Measurements from ENCODE around the gene DNAJC5. TPM values are rescaled to one million over a fixed set of nuclear protein-coding genes. Genes with fewer than 3 reads are reported as not detected.

The DNAJC5 gene
- total RNA-seq, 1 donor from 2014 or later, result 78.2 TPM

DNA sequence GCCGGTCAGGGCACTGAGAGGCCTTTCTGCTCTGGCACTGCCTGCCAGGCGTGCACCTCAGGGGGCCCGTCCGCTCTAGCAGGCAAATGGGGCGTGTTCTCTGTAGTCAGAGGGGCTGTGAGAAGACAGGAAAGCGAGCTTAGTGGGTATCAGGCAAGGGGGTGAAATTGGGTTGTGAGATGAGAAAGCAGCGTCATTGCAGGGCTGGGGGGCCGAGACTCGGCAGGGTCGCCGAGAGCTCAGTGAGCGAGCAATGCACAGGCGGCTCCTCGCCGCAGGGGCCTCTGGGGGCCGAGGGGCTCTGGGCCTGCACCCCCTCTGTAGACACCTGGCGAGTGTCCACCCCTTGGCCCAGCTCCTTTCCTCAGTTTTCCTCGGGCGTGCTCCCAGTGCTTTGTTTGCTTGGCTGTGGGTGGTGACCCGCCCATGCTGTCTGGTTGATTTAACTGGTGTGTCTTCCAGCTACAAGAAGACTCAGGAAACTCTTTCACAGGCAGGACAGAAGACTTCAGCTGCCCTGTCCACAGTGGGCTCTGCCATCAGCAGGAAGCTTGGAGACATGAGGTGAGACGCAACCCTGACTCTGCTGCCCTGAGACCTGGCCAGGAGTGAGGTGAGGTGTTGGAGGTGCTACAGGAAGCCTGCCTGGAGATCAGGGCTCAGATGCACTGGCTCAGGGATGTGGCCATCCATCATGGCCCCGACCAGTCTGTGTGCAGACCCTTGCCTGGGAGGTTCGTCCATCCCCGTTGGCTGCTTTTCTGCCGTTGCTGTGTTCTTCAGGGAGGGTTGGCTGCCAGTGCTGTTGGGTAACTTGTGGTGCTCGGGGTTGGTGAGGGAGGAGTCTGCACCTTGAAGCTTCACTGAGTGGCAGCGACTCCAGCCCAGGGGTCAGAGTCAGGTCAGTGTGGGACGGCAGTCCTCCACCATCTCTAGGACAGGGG is 12.4 kb upstream of the DNAJC5 start:
- DNase-seq (ENCODE audit: extremely low read depth, low read depth, low spot score), result no peak

DNA sequence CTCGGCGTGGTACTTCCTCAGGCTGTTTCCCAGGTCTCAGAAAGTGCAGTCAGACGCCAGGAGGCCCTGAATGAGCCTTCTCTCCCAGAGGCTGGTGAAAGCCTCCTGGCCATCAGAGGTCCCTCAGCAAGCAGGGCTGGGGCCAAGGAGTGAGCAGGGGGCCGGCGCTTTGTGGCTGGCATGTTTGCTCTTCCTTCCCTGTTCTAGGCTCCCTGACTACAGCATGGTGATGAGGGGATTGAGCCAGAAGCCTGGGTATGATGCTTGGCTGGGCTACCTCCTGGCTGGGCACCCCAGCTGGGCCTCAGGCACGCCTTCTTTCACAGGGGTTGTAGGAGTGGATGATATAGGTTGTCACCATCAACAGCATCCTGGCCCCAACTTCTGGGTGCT is 11.7 kb upstream of the DNAJC5 start:
- DNase-seq (ENCODE audit: extremely low read depth, low read depth, low spot score), result no peak

DNA sequence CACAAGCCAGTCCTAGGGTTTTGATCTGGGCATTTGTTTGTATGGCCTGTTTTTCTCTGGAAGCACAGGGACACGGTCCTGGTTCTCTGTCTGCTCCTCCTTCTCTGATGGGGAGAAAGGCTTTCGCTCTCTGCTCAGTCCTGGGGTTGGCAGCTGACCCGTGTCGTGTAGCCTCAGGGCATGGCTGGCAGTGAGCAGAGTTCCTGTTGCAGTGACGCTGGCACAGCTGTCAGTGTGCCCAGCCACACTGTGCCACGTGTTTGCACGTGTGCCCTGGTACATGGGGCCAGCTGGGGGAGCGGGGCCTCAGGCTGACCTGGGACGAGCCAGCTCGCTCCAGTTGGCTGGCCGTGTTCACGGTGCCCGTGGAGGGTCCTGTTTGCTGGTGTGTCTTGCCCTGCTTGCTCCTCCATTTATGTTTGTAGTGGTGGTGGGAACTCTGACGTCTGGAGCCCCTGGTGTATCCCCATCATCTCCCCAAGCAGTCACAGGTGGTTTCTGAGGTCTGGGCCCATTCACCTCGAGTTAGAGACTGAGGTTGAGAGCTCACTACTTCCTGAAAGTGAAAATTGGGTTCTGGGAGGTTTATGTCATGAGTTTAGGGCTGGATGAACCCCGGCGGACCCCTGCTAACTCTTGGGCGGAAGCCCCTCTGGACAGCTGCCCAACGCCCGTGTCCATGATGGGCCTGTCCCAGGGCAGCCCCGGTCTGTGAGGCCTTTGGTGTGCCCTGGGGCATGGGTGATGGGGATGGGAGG is 10.2 kb upstream of the DNAJC5 start:
- no peak for DNase-seq (ENCODE audit: extremely low read depth, low read depth, low spot score)

DNA sequence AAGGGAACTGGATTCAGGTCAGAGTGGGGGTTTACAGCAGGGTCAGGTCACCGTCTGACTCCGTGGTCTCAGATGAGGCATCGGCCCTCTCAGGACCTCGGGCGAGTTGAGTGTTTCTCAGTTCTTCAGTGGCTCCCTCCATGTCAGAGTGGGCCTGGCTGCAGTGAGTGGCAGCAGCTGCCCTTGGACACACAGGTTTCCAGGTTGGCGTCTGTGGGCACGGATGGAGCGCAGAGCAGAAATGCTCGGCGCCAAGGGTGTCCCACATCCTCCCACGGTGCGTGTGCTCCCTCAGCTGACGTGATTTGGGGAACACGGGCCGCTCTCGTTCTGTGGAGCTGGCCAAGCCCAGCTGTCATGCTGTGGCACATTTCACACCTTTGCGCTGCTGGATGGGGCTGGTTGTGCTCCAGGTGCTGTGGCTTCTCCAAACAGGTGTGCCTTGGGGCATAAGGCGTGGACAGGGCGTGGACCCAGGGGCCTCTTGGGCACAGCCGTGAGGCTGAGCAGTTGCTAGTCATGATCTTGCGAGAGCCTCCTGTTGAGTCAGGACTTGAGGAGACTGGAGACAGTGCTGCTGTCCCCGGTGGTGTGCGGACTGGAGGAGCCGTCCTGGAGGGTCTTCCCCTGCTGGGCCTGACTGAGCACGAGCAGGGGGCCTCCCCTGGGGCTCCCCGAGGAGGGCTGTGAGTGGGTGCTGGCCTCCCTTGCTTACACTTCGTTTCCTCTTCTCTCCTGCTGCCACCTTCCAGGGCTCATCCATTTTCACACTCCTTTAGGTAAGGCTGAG is 9.5 kb upstream of the DNAJC5 start:
- DNase-seq (ENCODE audit: extremely low read depth, low read depth, low spot score), result no peak

DNA sequence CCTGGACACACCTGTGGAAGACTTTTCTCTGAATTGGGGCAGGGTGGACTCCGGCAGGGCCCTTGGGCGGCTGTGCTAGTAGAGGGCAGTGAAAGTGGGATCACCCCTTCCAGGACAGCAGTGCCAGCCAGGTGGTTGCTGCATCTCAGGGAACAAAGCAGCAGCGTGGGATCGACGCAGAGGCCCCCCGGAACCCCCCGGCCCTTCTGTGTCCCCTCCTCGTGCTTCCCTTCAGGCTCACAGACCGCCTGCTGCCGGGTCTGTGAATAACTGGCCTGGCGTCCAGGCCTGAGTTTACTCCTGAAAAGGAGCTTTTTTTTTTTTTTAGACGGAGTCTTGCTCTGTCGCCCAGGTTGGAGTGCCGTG is 8.9 kb upstream of the DNAJC5 start:
- DNase-seq (ENCODE audit: extremely low read depth, low read depth, low spot score), result no peak

DNA sequence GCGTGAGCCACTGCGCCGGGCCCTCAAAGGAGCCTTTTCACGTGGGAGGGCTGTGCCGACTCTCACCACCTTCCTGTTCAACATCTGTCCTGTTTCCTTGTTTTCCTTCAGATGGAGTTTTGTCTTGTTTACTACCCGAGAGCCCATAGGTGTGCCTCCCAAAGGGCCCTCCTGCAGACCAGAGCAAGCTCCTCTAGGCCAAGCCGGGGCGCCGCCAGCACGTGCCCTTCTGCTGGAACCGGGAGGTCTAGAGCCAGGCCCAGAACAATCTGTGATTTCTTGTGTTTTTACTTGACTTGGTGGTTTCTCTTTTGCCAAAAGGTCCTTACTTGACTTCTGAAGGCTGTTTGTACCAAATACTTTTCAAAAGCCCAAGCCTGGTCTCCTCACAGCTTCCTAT is 8.0 kb upstream of the DNAJC5 start:
- no peak for DNase-seq (ENCODE audit: extremely low read depth, low read depth, low spot score)

DNA sequence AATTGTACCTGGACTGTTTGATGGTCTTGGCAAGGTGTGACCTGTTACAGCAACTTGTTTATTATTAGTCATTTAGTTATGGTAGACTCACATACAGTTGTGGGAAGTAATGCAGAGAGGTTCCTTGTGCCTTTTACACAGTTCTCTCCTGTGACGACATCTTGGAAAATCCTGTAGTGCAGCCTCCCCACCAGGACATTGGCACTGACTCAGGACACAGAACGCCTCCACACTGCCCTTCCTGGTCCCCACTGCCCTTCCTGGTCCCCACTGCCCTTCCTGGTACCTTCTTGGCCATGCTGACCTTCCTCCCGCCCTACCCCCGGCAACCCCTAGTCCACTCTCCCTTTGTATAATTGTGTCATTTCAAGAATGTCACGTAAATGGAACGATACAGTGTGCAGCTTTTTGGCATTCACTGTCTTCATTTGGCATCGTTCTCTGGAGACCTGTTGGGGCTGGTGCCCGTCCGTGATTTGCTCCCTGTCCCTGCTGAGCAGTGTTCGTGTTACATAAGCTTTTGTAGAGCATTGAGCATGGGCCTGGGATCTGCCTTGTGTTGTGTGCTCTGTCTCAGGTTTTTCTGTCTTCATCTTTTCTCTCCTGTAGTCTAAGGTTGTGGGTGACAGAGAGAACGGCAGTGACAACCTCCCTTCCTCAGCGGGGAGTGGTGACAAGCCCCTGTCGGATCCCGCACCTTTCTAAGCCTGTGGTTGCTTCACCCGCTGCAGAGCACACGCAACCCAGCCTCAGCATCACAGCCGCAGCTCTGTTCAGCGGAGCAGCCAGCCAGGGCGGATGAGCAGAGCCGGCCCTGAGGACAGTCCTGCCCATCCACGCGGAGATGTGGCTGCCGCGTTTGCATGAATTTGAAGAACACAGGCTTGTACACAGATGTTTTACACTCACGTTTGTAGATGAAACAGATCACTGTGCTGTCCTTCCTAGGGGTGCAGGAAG is 5.4 kb upstream of the DNAJC5 start:
- DNase-seq (ENCODE audit: extremely low read depth, low read depth, low spot score), result no peak

DNA sequence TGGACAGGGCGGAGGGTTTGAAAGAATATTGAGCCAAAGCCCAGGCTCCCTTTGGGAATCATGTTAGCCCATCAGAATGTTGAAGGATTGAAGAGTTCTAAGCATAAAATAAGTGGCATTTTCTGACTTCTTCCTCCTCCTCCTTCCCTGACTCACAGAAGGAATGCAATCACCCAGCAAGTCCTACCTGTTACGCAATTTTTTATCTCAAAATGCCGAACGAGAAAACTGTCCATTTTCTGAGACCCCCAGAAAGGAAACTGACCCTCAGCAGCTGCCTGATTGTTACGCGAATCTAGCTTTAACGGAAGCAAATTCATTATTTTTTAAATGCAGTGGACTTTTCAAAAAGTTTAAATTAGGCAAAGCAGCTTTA is 4.7 kb upstream of the DNAJC5 start:
- DNase-seq (ENCODE audit: extremely low read depth, low read depth, low spot score), result no peak

DNA sequence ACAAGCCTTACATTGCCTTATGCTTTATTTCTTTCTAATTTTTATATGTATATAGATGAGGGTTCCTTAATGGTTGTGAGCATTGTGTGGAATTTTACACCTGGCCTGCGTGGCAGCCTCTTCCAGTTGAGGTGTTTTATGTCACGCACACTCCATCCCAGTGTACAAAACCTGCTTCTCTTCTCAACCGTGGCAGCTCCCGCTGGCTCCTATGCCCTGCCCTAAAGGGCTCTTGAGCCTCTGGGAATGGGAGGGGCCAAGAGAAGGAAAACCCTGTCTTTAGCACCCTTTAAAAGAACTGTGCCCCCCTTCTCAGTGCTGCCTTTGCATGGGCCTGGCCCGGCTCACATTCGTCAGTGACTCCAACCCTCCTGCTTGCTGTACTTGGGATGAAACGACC is 4.3 kb upstream of the DNAJC5 start:
- DNase-seq (ENCODE audit: extremely low read depth, low read depth, low spot score), result no peak

DNA sequence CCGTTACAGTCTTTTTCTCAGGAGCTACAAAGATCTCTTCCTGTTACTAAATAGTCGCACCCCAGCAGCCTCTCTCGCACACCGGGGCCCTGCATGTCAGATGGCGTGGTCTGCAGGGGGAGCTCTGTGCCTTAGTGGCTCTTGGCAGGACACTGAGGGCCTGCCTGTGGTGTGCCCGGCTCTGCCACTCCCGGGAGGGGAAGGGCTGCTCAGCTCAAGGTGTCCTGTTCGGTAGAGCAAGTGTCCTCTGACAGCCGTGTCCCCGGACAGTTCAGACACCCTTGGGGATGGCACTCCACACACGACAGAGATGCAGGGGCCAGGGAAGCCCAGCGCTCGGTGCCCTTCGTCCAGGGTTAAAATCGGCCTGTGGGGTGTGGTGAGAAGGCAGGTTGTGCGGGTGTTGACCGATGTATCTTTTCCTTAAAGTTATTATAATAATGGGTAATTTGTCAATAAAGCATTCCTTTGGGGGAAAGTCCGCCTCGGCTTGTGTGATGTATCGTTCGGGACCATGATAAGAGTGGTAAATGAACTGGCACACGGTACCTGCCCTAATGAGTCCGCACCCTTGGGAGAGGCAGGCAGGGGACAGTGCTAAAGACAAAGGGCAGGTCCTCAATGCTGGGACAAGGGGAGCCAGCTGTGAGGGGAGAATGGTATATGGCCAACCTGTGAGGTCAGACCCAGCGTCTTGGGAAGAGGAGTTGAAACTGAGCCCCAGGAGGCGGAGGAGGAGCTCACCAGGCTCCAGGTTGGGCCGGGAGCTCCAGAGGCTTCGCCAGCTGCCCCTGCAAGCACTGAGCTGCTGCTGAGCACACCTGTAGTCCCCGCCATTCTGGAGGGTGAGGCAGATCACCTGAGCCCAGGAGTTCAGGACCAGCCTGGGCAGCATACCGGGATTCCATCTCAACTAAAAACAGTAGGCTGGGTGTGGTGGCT is 3.6 kb upstream of the DNAJC5 start:
- DNase-seq (ENCODE audit: extremely low read depth, low read depth, low spot score), result no peak

DNA sequence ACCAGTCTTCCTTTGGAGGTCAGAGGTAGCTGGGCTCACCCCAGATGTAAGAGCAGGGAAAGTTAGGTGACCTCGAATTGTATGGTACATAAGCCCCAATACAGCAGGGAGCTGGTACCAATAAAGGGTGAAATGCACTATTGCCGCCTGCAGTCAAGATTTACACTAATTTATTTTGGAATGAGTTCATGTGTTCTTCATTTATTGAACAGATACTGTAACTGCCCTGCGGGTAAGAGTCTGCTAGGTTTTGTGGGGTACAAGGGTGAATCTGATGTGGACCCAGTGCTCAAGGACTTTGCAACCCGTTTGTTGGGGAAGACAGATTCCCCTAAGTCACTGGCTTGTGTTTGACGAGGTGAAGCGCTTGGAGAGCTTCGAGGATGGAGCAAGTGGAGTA is 2.5 kb upstream of the DNAJC5 start:
- no peak for DNase-seq (ENCODE audit: extremely low read depth, low read depth, low spot score)

DNA sequence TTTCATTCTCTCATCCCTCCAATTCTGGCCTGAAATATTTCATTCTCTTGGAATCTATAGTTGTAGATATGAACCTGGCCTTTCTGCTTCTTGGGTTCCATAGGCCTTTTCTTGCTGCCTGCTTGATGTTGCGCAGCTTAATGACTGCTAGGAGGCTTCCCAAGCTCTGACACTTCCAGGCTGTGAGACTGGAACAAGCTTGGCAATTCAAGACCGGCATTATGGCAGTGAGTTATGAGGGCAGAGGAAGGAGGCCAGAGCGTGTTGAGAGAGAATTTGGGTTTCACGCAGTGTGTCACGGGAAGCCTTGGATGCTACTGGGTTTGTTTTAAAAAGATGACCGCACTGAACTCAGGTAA is 948 bp upstream of the DNAJC5 start:
- DNase-seq (ENCODE audit: extremely low read depth, low read depth, low spot score), result no peak

DNA sequence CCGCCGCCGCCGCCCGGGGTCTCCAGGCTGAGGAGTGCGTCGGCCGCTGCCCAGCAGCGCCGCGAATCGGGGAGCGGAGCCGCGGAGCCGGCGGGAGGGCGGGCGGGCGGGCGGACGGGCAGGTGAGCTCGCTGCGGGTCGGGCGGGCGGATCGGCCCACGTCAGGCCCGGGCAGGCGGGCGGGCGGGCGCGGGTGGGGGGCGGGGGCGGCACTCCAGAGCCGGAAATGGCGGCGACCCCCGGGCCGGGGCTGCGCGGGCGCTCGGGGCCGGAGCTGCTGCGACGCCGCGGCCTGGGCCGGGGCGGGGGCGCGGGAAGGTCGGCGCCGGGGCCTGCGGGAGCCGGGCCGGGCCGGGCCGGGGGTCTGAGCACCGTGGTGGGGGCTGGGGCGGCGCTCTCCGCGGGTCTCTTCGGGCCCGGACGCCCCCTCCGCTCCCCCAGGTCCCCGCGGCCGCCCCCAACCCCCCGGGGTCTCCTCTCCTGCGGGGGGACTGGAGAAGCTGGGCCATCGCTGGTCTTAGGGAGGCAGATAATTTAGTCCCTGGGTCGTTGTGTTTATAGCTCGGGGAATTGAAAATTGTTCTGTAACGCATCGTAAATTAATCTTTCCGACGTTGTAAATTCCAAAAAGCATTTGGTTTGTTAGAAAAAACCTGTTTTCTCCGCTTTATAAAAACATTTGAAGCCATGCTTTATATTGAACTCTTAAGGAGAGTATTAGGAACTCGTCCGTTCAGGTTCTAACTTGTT is 451 bp downstream of the DNAJC5 start:
- no peak for DNase-seq (ENCODE audit: extremely low read depth, low read depth, low spot score)

DNA sequence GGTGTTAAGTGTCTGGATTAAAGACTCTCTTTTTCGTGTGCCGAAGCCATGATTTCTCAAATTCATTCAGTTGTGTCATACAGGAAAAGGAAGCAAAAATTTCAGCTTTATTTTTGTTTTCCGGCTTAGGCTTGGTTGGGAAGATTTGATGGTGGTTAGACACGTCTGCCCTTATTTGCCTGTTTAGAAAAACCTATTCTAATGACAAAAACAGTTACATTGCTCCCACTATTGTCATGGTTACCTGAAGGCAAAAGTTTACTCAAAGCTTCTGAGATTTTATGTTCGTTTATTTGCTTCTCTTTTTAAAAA is 982 bp downstream of the DNAJC5 start:
- no peak for DNase-seq (ENCODE audit: extremely low read depth, low read depth, low spot score)

DNA sequence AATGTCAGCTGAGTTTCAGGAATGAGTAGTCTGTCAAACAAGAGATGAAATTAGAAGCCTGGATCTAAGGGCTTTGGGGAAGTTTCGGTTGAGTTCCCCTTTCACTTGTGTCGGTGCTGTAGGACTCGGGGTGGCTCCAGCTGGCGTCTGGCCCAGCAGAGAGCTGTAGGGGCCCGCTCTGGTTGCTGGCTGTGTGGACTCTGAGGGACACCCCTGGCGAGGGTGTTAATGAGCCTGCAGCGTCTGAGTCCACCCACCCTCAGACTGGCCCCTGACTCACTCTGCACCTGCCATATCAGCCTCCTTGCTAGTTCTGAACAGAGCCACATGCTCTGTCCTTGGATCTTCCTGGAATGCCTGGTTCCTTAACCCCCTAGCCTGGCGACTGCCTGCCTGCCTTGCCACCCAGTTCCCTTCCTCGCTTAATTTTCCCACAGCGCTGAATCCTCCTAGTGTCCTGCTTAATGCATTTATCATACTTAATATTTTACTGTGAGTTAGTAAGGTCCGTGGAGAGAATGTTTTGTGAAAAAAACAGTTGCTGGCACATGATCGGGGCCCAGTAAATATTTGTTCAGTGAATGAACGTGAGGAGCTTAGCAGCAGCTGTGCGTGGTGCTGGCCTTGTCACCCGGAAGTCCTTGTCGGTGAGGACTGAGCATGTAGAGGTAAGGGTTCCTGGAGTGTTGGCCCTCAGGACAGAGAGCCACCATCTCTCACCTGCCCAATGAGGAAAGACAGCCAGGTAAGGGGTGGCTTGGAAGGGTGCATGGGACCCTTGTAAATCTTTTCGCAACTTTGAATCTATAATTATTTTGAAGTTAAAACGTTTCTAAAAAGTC is 1.6 kb downstream of the DNAJC5 start:
- DNase-seq (ENCODE audit: extremely low read depth, low read depth, low spot score), result no peak

DNA sequence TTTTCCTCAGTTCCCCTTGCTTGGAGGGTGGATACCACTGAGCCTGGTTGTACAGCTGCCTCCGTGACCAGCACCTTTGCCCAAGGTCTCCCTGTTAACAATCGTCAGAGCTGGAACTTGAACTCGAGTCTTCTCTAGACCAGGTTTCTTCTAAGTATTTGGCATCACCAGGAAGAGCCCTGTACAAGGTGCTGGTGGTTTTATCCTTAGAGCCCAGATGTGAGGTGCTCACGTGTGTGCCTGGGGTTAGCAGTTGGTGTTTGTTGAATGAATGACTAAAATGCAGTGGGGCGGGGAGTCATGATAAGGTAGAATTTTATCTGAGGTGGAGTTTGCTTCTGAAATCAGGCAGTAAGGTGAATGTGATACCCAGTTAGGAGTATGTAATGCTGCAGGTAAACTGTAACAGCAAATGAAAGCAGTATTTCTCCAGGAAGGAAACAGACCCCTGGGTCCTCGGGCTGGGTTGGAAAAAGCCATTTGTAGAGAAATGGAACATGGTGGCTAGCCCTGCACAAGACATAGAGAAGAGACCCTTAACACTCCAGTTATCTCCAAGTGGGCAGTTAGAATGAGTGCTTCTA is 3.1 kb downstream of the DNAJC5 start:
- DNase-seq (ENCODE audit: extremely low read depth, low read depth, low spot score), result no peak

DNA sequence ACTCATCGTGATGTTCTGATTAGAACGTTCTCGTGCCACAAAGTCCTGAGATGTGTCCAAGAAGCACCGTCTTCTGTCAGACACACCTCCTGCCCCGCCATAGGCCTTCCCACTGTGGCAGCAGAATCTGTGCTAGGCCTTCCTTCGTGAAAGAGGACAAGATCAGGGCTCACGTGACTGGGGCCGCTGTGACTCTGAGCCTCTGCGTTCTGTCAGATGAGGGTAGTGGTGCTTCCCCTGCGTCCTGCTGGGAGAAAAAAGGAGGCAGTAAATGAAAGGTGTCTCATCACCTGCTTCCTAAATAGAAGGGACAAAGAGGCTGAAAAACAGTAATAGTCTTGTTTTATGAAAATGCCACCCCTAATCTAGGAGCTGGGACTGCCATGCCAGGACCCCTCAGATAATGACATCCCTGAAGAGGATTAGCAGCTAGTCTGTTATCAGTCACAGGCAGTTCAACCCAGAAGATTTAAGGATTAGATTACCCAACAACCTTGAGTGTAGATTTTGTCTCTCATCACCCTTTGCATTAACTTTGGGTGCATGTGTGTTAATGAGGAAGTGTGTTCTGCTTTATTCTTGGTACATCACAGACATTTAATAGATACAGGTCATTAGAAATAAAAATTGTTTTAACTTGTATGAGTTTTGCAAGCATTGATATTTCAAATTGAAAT is 4.1 kb downstream of the DNAJC5 start:
- DNase-seq (ENCODE audit: extremely low read depth, low read depth, low spot score), result no peak
